GM18873 (cell line): ENCODE measurements around the gene GAS6.
"Not testable (repeated sequence)": the region's sequence is repeated elsewhere in the genome, so short reads cannot be mapped to it uniquely, and the experiment has no call there.

ENCODE experiments used
- ATAC-seq: cut with Tn5 transposase; IDR thresholded peaks from one replicate; pipeline ENCODE4 v1.9.1; 2021; ENCODE audit warnings: mild to moderate bottlenecking, moderate library complexity, moderate number of reproducible peaks; ENCODE audit not compliant: unreplicated experiment, low FRiP score

Gene GAS6

GRCh38 chr13:113842336-113843062, 21.4 kb downstream of the GAS6 start:
- ATAC-seq: no peak

GRCh38 chr13:113841353-113841650, 22.6 kb downstream of the GAS6 start:
- no peak for ATAC-seq

- no peak for ATAC-seq
Measured at GRCh38 chr13:113840541-113841352, 23.1 kb downstream of the GAS6 start.

GRCh38 chr13:113839536-113840204, 24.2 kb downstream of the GAS6 start:
- ATAC-seq: no peak

- no peak for ATAC-seq
Measured at GRCh38 chr13:113838711-113839201, 25.1 kb downstream of the GAS6 start.

- no peak for ATAC-seq
Measured at GRCh38 chr13:113837560-113838355, 26.1 kb downstream of the GAS6 start.

- no peak for ATAC-seq
Measured at GRCh38 chr13:113836768-113837559, 26.9 kb downstream of the GAS6 start.

GRCh38 chr13:113835461-113836270, 28.2 kb downstream of the GAS6 start:
- no peak for ATAC-seq

- ATAC-seq: no peak
Measured at GRCh38 chr13:113834496-113835200, 29.2 kb downstream of the GAS6 start.

- not testable (repeated sequence) for ATAC-seq
Measured at GRCh38 chr13:113834006-113834405, 29.9 kb downstream of the GAS6 start.

GRCh38 chr13:113833111-113833830, 30.6 kb downstream of the GAS6 start:
- ATAC-seq: no peak

GRCh38 chr13:113832631-113833030, 31.2 kb downstream of the GAS6 start:
- no peak for ATAC-seq

- ATAC-seq: no peak
Measured at GRCh38 chr13:113832205-113832604, 31.7 kb downstream of the GAS6 start.

GRCh38 chr13:113831061-113831460, 32.8 kb downstream of the GAS6 start:
- ATAC-seq: no peak

- not testable (repeated sequence) for ATAC-seq
Measured at GRCh38 chr13:113830426-113830950, 33.4 kb downstream of the GAS6 start.

GRCh38 chr13:113828282-113828825, 35.5 kb downstream of the GAS6 start:
- ATAC-seq: no peak

- no peak for ATAC-seq
Measured at GRCh38 chr13:113827021-113827420, 36.9 kb downstream of the GAS6 start.
